Measurements from ENCODE around the gene CPVL. TPM values are rescaled to one million over a fixed set of nuclear protein-coding genes. Genes with fewer than 3 reads are reported as not detected.

CPVL gene
- total and polyA plus RNA-seq, 4 donors = 6.0 to 39.0 (median 12.9) TPM

- no peak overlapping the region for H3K9ac ChIP-seq (ENCODE audit: low read depth in 1 of 2, low read length in 2 of 2)
- H3K27me3 ChIP-seq (ENCODE audit: control insufficient read depth in 4 of 4, insufficient read depth in 4 of 4, low read length in 3 of 4) = no peaks in the 10 kb centered on the region
- H3K4me1 ChIP-seq (ENCODE audit: control insufficient read depth in 4 of 4, insufficient read depth in 4 of 4, low read length in 3 of 4) = no peaks in the 10 kb centered on the region
- no peak overlapping the region for H3K4me3 ChIP-seq (ENCODE audit: low read depth in 1 of 3, low read length in 3 of 3)
- H3K9me3 ChIP-seq (ENCODE audit: control insufficient read depth in 4 of 4, low read length in 3 of 4) = peaks cover 0 to 9% (median 2%) of the 10 kb centered on the region in 4 donors
- no peaks in the 10 kb centered on the region for H3K36me3 ChIP-seq (ENCODE audit: control insufficient read depth in 4 of 4, insufficient read depth in 3 of 4, low read depth in 1 of 4, low read length in 3 of 4)
- TF ChIP-seq GABPA (IDR thresholded peaks at IDR 0.05 in 1 of 2, conservative IDR thresholded peaks at IDR 0.05 in 1 of 2) (no peak), CTCF (IDR thresholded peaks at IDR 0.05; ENCODE audit: low read depth, low read length, missing input control) (no peak), YY1 (IDR thresholded peaks at IDR 0.05) (no peak), RXRA (IDR thresholded peaks at IDR 0.05) (no peak), MAX (IDR thresholded peaks at IDR 0.05) (no peak)
- no peak overlapping the region for H3K27ac ChIP-seq (ENCODE audit: low read depth in 1 of 2, low read length in 2 of 2)
- DNase-seq (ENCODE audit: low spot score) = no peak
- WGBS = 77% methylated on average over 2 of the region's 2 CpGs
These were observed 182.3 kb downstream of the CPVL start for GRCh38 chr7:28964056-28964455.

- Histone ChIP-seq H3K27ac (ENCODE audit: low read depth in 1 of 2, low read length in 2 of 2) (no peak overlapping the region), H3K9ac (ENCODE audit: low read depth in 1 of 2, low read length in 2 of 2) (no peak overlapping the region), H3K4me3 (ENCODE audit: low read depth in 1 of 3, low read length in 3 of 3) (no peak overlapping the region), H3K27me3 (ENCODE audit: control insufficient read depth in 4 of 4, insufficient read depth in 4 of 4, low read length in 3 of 4) (peaks cover 0 to 3% (median 0%) of the 10 kb centered on the region in 4 donors), H3K36me3 (ENCODE audit: control insufficient read depth in 4 of 4, insufficient read depth in 3 of 4, low read depth in 1 of 4, low read length in 3 of 4) (no peaks in the 10 kb centered on the region), H3K4me1 (ENCODE audit: control insufficient read depth in 4 of 4, insufficient read depth in 4 of 4, low read length in 3 of 4) (peaks cover 2 to 10% (median 8%) of the 10 kb centered on the region in 4 donors), H3K9me3 (ENCODE audit: control insufficient read depth in 4 of 4, low read length in 3 of 4) (peaks cover 0 to 14% (median 0%) of the 10 kb centered on the region in 4 donors)
- no peak for DNase-seq (ENCODE audit: low spot score)
- WGBS = 91% methylated on average over 5 of the region's 5 CpGs
- TF ChIP-seq ATF3 (IDR thresholded peaks at IDR 0.05) (no peak), HNF4A (conservative IDR thresholded peaks at IDR 0.05) (no peak), ZBTB33 (IDR thresholded peaks at IDR 0.05) (no peak)
These were observed 184.4 kb downstream of the CPVL start for GRCh38 chr7:28961972-28962371.

GRCh38 chr7:28960071-28960840 is 186.1 kb downstream of the CPVL start:
- Histone ChIP-seq H3K27me3 (ENCODE audit: control insufficient read depth in 4 of 4, insufficient read depth in 4 of 4, low read length in 3 of 4) (peaks cover 0 to 3% (median 0%) of the 10 kb centered on the region in 4 donors), H3K27ac (ENCODE audit: low read depth in 1 of 2, low read length in 2 of 2) (no peak overlapping the region), H3K4me1 (ENCODE audit: control insufficient read depth in 4 of 4, insufficient read depth in 4 of 4, low read length in 3 of 4) (peaks cover 8 to 27% (median 22%) of the 10 kb centered on the region in 4 donors), H3K9me3 (ENCODE audit: control insufficient read depth in 4 of 4, low read length in 3 of 4) (peaks cover 0 to 14% (median 0%) of the 10 kb centered on the region in 4 donors), H3K9ac (ENCODE audit: low read depth in 1 of 2, low read length in 2 of 2) (no peak overlapping the region), H3K36me3 (ENCODE audit: control insufficient read depth in 4 of 4, insufficient read depth in 3 of 4, low read depth in 1 of 4, low read length in 3 of 4) (no peaks in the 10 kb centered on the region), H3K4me3 (ENCODE audit: low read depth in 1 of 3, low read length in 3 of 3) (no peak overlapping the region)
- 89% methylated on average over 7 of the region's 7 CpGs for WGBS
- DNase-seq (ENCODE audit: low spot score) = no peak
- TF ChIP-seq EGR1 (IDR thresholded peaks at IDR 0.05; ENCODE audit: low read depth in 2 of 2) (no peak), TAF1 (conservative IDR thresholded peaks at IDR 0.05) (no peak)
